GM23248 (cell line): Measurements from ENCODE around the gene CD22. TPM values are rescaled to one million over a fixed set of nuclear protein-coding genes. Genes with fewer than 3 reads are reported as not detected.
A peak's percentile ranks its signal among the peaks of the same experiment; 100 is the strongest.

ENCODE experiments used
- DNase-seq: peaks from one replicate; pipeline ENCODE4 v3.0.0-alpha.2; 2015
- H2AFZ ChIP-seq: fragments of 200-600 bp; sonication (generic); 2 replicates; pipeline ENCODE4 v1.6.1; 2016; ENCODE audit warnings: antibody characterized with exemption
- H3F3A ChIP-seq: fragments of 200-600 bp; sonication (generic); 2 replicates; pipeline ENCODE4 v1.6.1; 2016; ENCODE audit warnings: mild to moderate bottlenecking, antibody characterized with exemption, mixed run types; ENCODE audit not compliant: insufficient read depth
- H3K27ac ChIP-seq: fragments of 200-600 bp; sonication (generic); 2 replicates; pipeline ENCODE4 v1.5.1; 2016; ENCODE audit warnings: mild to moderate bottlenecking
- H3K27me3 ChIP-seq: fragments of 200-600 bp; sonication (generic); replicated peaks from 2 replicates; pipeline ENCODE4 v1.6.1; 2016; ENCODE audit warnings: mild to moderate bottlenecking; ENCODE audit not compliant: insufficient read depth
- H3K36me3 ChIP-seq: fragments of 200-600 bp; sonication (generic); 2 replicates; pipeline ENCODE4 v1.6.1; 2016; ENCODE audit warnings: low read depth, mild to moderate bottlenecking
- H3K4me1 ChIP-seq: fragments of 200-600 bp; sonication (generic); 2 replicates; pipeline ENCODE4 v1.6.1; 2016; ENCODE audit warnings: mild to moderate bottlenecking; ENCODE audit not compliant: insufficient read depth
- H3K4me2 ChIP-seq: fragments of 200-600 bp; sonication (generic); one replicate; pipeline ENCODE4 v1.6.1; 2016; ENCODE audit warnings: mild to moderate bottlenecking; ENCODE audit not compliant: unreplicated experiment
- H3K4me3 ChIP-seq: fragments of 200-600 bp; sonication (generic); 2 replicates; pipeline ENCODE4 v1.5.1; 2016; ENCODE audit warnings: mild to moderate bottlenecking
- H3K79me2 ChIP-seq: fragments of 200-600 bp; sonication (generic); 2 replicates; pipeline ENCODE4 v1.6.1; 2016; ENCODE audit warnings: mild to moderate bottlenecking; ENCODE audit not compliant: insufficient read depth
- H3K9ac ChIP-seq: fragments of 200-600 bp; sonication (generic); 2 replicates; pipeline ENCODE4 v1.6.1; 2016; ENCODE audit warnings: mild to moderate bottlenecking
- H3K9me2 ChIP-seq: fragments of 200-600 bp; sonication (generic); 2 replicates; pipeline ENCODE4 v1.6.1; 2016; ENCODE audit warnings: mixed run types, mild to moderate bottlenecking, moderate library complexity; ENCODE audit not compliant: insufficient read depth
- H3K9me3 ChIP-seq: fragments of 200-600 bp; sonication (generic); one replicate; pipeline ENCODE4 v1.6.1; 2017; ENCODE audit warnings: low read depth
- H4K20me1 ChIP-seq: fragments of 200-600 bp; sonication (generic); 2 replicates; pipeline ENCODE4 v1.6.0; 2016; ENCODE audit not compliant: insufficient read depth
- EZH2 ChIP-seq: fragments of 200-600 bp; sonication (generic); IDR thresholded peaks from 2 replicates; pipeline ENCODE4 v1.6.1; 2018; ENCODE audit warnings: antibody characterized with exemption, mild to moderate bottlenecking; ENCODE audit not compliant: insufficient read depth, poor library complexity, severe bottlenecking
- EZH2phosphoT487 ChIP-seq: fragments of 200-600 bp; sonication (generic); IDR thresholded peaks from 2 replicates; pipeline ENCODE4 v1.6.1; 2018; ENCODE audit warnings: antibody characterized with exemption, moderate library complexity, mild to moderate bottlenecking, low read depth; ENCODE audit not compliant: insufficient read depth
- WGBS, 2 experiments: methylation state at CpG; one replicate each; pipeline ENCODE4 v1.1.6; 2015 to 2017; ENCODE audit warnings: low lambda C conversion rate in 2 of 2, low coverage in 1 of 2; ENCODE audit errors: missing lambda C conversion rate in 2 of 2; 5-methylcytosine and 5-hydroxymethylcytosine counted together
- in situ Hi-C: fragments of 300-500 bp; cut with MboI; formaldehyde crosslinking; loops from 2 replicates; pipeline ENCODE4 v1.15.0; 2020
- polyA plus RNA-seq: library from polyadenylated mRNA; unstranded; fragments of >200 nt; fragmentation: Nextera tagmentation; extraction: Ambion mirVana; gene quantifications from 2 replicates; pipeline ENCODE4 v1.2.1, GENCODE V29; 2016
- total RNA-seq: library from RNA; depleted of rRNA; stranded (reverse); fragments of >200 nt; shearing (Covaris generic); gene quantifications from 2 replicates; pipeline ENCODE4 v1.2.3, GENCODE V29; 2014

The CD22 gene
- total and polyA plus RNA-seq, 2 experiments from 2014 or later, result 0.28 TPM; not detected in 1

DNA sequence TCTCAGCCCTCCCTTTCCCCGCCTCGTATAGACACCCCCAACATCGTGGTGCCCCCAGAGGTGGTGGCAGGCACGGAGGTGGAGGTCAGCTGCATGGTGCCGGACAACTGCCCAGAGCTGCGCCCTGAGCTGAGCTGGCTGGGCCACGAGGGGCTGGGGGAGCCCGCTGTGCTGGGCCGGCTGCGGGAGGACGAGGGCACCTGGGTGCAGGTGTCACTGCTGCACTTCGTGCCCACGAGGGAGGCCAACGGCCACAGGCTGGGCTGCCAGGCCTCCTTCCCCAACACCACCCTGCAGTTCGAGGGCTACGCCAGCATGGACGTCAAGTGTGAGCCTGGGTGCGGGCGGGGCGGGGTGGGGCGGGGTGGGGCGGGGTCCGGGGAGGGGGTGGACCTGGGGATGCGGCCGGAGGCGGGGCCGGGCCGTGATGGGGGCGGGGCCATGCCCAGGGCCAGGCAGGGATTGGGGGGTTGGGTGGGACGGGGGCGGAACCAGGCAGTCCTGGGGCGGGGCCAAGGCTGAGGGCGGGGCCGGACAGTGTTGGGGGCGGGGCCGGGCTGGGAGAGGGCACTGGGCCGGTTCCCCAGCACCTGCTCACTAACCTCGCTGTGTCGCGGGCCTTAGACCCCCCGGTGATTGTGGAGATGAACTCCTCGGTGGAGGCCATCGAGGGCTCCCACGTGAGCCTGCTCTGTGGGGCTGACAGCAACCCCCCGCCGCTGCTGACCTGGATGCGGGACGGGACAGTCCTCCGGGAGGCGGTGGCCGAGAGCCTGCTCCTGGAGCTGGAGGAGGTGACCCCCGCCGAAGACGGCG, 29.3 kb upstream of the CD22 start:
- Histone ChIP-seq H3K9me3 (no peaks in the 10 kb centered on the region), H3K36me3 (no peaks in the 10 kb centered on the region), H3F3A (no peaks in the 10 kb centered on the region), H2AFZ (no peak overlapping the region), H4K20me1 (no peaks in the 10 kb centered on the region), H3K79me2 (no peaks in the 10 kb centered on the region), H3K4me2 (no peak overlapping the region), H3K27me3 (peaks cover 5% of the 10 kb centered on the region), H3K4me3 (no peak overlapping the region), H3K9ac (no peak overlapping the region), H3K27ac (no peak overlapping the region), H3K4me1 (peaks cover 6% of the 10 kb centered on the region; the same call in 1 of the 2 replicates), H3K9me2 (no peaks in the 10 kb centered on the region)
- 37 to 53% methylated on average over 21 to 38 of the region's 55 CpGs for WGBS, 2 experiments
- in situ Hi-C loops, result no loop called here
- DNase-seq, result peak; percentile 25
- no peak for TF ChIP-seq EZH2
- TF ChIP-seq EZH2phosphoT487, result no peak

DNA sequence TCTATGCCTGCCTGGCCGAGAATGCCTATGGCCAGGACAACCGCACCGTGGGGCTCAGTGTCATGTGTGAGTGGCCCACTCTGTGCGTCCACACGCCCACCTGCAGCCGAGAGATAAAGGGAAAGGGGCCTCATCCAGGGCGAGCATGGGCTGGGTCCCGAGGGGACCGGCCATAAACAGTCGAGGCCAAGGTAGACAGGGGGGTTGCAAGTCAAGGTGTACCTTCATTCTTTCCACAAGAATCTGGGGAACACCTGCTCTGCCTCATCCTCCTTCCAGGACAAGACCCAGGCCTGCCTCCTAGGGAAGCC, 28.7 kb upstream of the CD22 start:
- H3K27me3 ChIP-seq, result no peaks in the 10 kb centered on the region; the same call in 1 of the 2 replicates
- no peaks in the 10 kb centered on the region for H3K9me2 ChIP-seq
- no peaks in the 10 kb centered on the region for H3K36me3 ChIP-seq
- peaks cover under 1% of the 10 kb centered on the region; the same call in 1 of the 2 replicates for H3K4me1 ChIP-seq
- in situ Hi-C loops, result no loop called here
- H3K27ac ChIP-seq, result no peak overlapping the region
- no peak overlapping the region for H3K9ac ChIP-seq
- H3K4me3 ChIP-seq, result no peak overlapping the region
- H2AFZ ChIP-seq, result no peak overlapping the region
- 70 to 78% methylated on average over 10 of the region's 10 CpGs for WGBS, 2 experiments
- H4K20me1 ChIP-seq, result no peaks in the 10 kb centered on the region
- no peak overlapping the region for H3K4me2 ChIP-seq
- TF ChIP-seq EZH2phosphoT487 (no peak), EZH2 (no peak)
- no peaks in the 10 kb centered on the region for H3F3A ChIP-seq
- no peaks in the 10 kb centered on the region for H3K9me3 ChIP-seq
- DNase-seq, result no peak
- no peaks in the 10 kb centered on the region for H3K79me2 ChIP-seq

DNA sequence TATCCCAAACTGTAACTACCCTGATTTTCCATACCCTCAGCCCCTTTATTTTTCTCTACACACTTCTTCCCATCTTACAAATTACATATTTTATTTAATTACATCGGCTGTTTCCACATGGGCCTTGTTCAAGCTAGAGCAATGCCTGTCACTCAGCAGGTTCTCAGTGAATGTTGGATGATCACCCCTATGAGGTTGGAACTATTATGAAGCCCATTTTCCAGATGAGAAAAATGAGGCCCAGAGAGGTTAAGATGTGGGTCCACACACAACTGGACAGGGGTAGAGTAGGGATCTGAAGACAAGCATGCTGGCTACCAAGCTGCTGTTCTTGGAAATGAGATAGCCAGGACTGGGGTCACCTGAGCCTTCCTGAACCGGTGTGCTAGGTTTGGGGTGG, 27.0 kb upstream of the CD22 start:
- no peaks in the 10 kb centered on the region for H3K9me3 ChIP-seq
- no peaks in the 10 kb centered on the region for H4K20me1 ChIP-seq
- H3K9ac ChIP-seq, result no peak overlapping the region
- H3K4me1 ChIP-seq, result no peaks in the 10 kb centered on the region
- no peaks in the 10 kb centered on the region for H3K79me2 ChIP-seq
- TF ChIP-seq EZH2, result no peak
- TF ChIP-seq EZH2phosphoT487, result no peak
- 76 to 82% methylated on average over 2 of the region's 2 CpGs for WGBS, 2 experiments
- H3K4me2 ChIP-seq, result no peak overlapping the region
- H3K27me3 ChIP-seq, result no peaks in the 10 kb centered on the region; the same call in 1 of the 2 replicates
- no peaks in the 10 kb centered on the region for H3K9me2 ChIP-seq
- no peak overlapping the region for H3K27ac ChIP-seq
- H2AFZ ChIP-seq, result no peak overlapping the region
- in situ Hi-C loops, result no loop called here
- no peaks in the 10 kb centered on the region for H3K36me3 ChIP-seq
- DNase-seq, result no peak
- H3K4me3 ChIP-seq, result no peak overlapping the region
- H3F3A ChIP-seq, result no peaks in the 10 kb centered on the region

DNA sequence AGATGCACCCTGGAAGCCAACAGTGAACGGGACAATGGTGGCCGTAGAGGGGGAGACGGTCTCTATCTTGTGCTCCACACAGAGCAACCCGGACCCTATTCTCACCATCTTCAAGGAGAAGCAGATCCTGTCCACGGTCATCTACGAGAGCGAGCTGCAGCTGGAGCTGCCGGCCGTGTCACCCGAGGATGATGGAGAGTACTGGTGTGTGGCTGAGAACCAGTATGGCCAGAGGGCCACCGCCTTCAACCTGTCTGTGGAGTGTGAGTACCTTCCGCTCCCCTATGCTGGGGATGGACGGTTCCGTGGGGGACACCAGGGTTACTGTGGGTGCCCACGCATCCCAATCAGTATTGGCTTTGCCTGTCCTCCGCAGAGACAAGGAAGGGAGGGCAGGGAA, 26.5 kb upstream of the CD22 start:
- DNase-seq, result no peak
- WGBS, 2 experiments, result 62 to 63% methylated on average over 15 to 16 of the region's 16 CpGs
- H4K20me1 ChIP-seq, result no peaks in the 10 kb centered on the region
- no peaks in the 10 kb centered on the region for H3K4me1 ChIP-seq
- in situ Hi-C loops, result no loop called here
- H3K9me2 ChIP-seq, result no peaks in the 10 kb centered on the region
- H3K4me2 ChIP-seq, result no peak overlapping the region
- H3K27me3 ChIP-seq, result no peaks in the 10 kb centered on the region
- no peaks in the 10 kb centered on the region for H3K79me2 ChIP-seq
- no peaks in the 10 kb centered on the region for H3F3A ChIP-seq
- H3K4me3 ChIP-seq, result no peak overlapping the region
- no peak overlapping the region for H3K9ac ChIP-seq
- no peaks in the 10 kb centered on the region for H3K9me3 ChIP-seq
- no peak overlapping the region for H3K27ac ChIP-seq
- no peak overlapping the region for H2AFZ ChIP-seq
- TF ChIP-seq EZH2phosphoT487 (no peak), EZH2 (no peak)
- H3K36me3 ChIP-seq, result no peaks in the 10 kb centered on the region
